Caco-2 (cell line): ENCODE measurements around the gene LRRC4C. TPM values are rescaled to one million over a fixed set of nuclear protein-coding genes. Genes with fewer than 3 reads are reported as not detected.

Experiments
- BruUV-seq: library from RNA; stranded (reverse); fragments of 400-500 nt; replicated peaks from 2 replicates; lab custom pipeline; 2021; lab: Mats Ljungman, UMichigan
- CTCF ChIA-PET: fragments of 300-600 bp; sonication (Branson Sonifier 250); formaldehyde crosslinking; loops from one replicate; lab custom pipeline; 2022; ENCODE audit warnings: antibody characterized with exemption; lab: Charles Lee
- POLR2A ChIA-PET: fragments of 300-600 bp; sonication (Branson Sonifier 250); formaldehyde crosslinking; loops from one replicate; lab custom pipeline; 2022; ENCODE audit warnings: antibody characterized with exemption; lab: Charles Lee
- DNase-seq, 2 experiments: peaks; one replicate each; pipeline versions ENCODE4 v3.0.0 to v3.0.0-alpha.2; 2020 to 2022
- H3K27me3 ChIP-seq: replicated peaks from 2 replicates; pipeline ENCODE4 v1.6.0; 2011; ENCODE audit warnings: low read length; ENCODE audit not compliant: control insufficient read depth, insufficient read depth
- H3K36me3 ChIP-seq: 2 replicates; pipeline ENCODE4 v1.5.1; 2011; ENCODE audit warnings: low read length; ENCODE audit not compliant: control insufficient read depth, insufficient read depth
- H3K4me1 ChIP-seq: fragments of 250-450 bp; sonication (Bioruptor Pico); 2 replicates; pipeline ENCODE4 v1.5.1; 2020; ENCODE audit warnings: mild to moderate bottlenecking
- H3K4me3 ChIP-seq: 2 replicates; pipeline ENCODE4 v1.5.1; 2011; ENCODE audit warnings: low read depth, mild to moderate bottlenecking, control low read depth, low read length
- H3K9me3 ChIP-seq: fragments of 250-450 bp; sonication (Bioruptor Pico); 2 replicates; pipeline ENCODE4 v1.5.1; 2020; ENCODE audit warnings: mild to moderate bottlenecking, moderate library complexity
- H3K27ac Mint-ChIP-seq: one replicate; pipeline ENCODE4 v1.8.0; 2022; ENCODE audit warnings: mixed read lengths; ENCODE audit not compliant: unreplicated experiment
- H3K27me3 Mint-ChIP-seq: one replicate; pipeline ENCODE4 v1.8.0; 2022; ENCODE audit warnings: mixed read lengths; ENCODE audit not compliant: insufficient read depth, unreplicated experiment
- H3K36me3 Mint-ChIP-seq: one replicate; pipeline ENCODE4 v1.8.0; 2022; ENCODE audit warnings: mild to moderate bottlenecking, mixed read lengths; ENCODE audit not compliant: insufficient read depth, unreplicated experiment
- H3K4me1 Mint-ChIP-seq: one replicate; pipeline ENCODE4 v1.8.0; 2022; ENCODE audit warnings: low read depth, mixed read lengths; ENCODE audit not compliant: unreplicated experiment
- H3K4me3 Mint-ChIP-seq: one replicate; pipeline ENCODE4 v1.8.0; 2022; ENCODE audit warnings: mild to moderate bottlenecking, moderate library complexity, mixed read lengths; ENCODE audit not compliant: unreplicated experiment
- H3K9me3 Mint-ChIP-seq: one replicate; pipeline ENCODE4 v1.8.0; 2022; ENCODE audit warnings: mixed read lengths; ENCODE audit not compliant: unreplicated experiment
- intact Hi-C: fragments of 100-400 bp; cut with micrococcal nuclease; formaldehyde crosslinking; loops from one replicate; pipeline ENCODE4 v1.10.0; 2022; ENCODE audit not compliant: unreplicated experiment
- total RNA-seq: library from RNA; stranded (reverse); gene quantifications from 2 replicates; pipeline ENCODE4 v1.2.3, GENCODE V29; 2022
- TF ChIP-seq, protein P1 (sequence below), 2 experiments: fragments of 200-600 bp in 1 of 2; IDR thresholded peaks; 1 replicate in 1 of 2; 2 replicates in 1 of 2; pipeline versions ENCODE4 v1.5.1 to v1.8.0; 2011 to 2022; ENCODE audit warnings: antibody characterized with exemption in 1 of 2, control low read depth in 1 of 2, inconsistent platforms in 1 of 2, low read depth in 1 of 2, low read length in 1 of 2, mild to moderate bottlenecking in 1 of 2, moderate library complexity in 1 of 2; ENCODE audit not compliant: insufficient read depth in 1 of 2, severe bottlenecking in 1 of 2, unreplicated experiment in 1 of 2

LRRC4C gene
- total RNA-seq, 1 experiment from 2014 or later: not detected

DNA sequence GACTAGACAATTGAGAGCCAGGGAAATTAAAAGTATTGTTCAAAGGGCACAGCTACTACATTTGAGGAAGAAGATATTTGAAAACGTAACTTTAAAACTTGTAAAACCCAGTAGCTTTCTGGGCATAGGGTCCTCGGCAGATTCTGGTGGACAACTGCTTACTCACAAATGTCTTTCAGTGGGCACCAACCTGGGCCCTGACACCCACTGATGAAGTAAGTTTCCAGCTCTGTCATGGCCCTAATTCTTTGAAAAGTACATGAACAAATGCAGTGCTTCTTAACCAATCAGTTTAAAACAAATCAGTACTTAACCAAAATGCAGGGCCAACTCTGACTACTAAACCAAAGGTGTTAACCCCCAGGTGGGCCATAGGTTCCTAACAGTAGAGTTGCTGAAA lies 1170.1 kb downstream of the LRRC4C start:
- TF ChIP-seq, protein P1, sequence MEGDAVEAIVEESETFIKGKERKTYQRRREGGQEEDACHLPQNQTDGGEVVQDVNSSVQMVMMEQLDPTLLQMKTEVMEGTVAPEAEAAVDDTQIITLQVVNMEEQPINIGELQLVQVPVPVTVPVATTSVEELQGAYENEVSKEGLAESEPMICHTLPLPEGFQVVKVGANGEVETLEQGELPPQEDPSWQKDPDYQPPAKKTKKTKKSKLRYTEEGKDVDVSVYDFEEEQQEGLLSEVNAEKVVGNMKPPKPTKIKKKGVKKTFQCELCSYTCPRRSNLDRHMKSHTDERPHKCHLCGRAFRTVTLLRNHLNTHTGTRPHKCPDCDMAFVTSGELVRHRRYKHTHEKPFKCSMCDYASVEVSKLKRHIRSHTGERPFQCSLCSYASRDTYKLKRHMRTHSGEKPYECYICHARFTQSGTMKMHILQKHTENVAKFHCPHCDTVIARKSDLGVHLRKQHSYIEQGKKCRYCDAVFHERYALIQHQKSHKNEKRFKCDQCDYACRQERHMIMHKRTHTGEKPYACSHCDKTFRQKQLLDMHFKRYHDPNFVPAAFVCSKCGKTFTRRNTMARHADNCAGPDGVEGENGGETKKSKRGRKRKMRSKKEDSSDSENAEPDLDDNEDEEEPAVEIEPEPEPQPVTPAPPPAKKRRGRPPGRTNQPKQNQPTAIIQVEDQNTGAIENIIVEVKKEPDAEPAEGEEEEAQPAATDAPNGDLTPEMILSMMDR (IDR thresholded peaks at IDR 0.05; ENCODE audit: insufficient read depth in 1 of 2, low read depth in 1 of 2, low read length in 1 of 2, severe bottlenecking in 1 of 2, unreplicated experiment in 1 of 2): no peak
- Histone ChIP-seq H3K9me3 (no peaks in the 10 kb centered on the region), H3K27me3 (no peaks in the 10 kb centered on the region), H3K36me3 (no peaks in the 10 kb centered on the region), H3K4me1 (no peaks in the 10 kb centered on the region), H3K4me3 (no peak overlapping the region)
- Mint-ChIP-seq H3K4me1 (peaks cover 10% of the 10 kb centered on the region), H3K4me3 (no peak overlapping the region), H3K9me3 (no peaks in the 10 kb centered on the region), H3K36me3 (no peaks in the 10 kb centered on the region), H3K27ac (no peak overlapping the region), H3K27me3 (peaks cover 15% of the 10 kb centered on the region)
- intact Hi-C loops: no loop called here
- CTCF ChIA-PET: no interaction called here
- no peak for DNase-seq
- POLR2A ChIA-PET: no interaction called here
- BruUV-seq: no TSS peak

DNA sequence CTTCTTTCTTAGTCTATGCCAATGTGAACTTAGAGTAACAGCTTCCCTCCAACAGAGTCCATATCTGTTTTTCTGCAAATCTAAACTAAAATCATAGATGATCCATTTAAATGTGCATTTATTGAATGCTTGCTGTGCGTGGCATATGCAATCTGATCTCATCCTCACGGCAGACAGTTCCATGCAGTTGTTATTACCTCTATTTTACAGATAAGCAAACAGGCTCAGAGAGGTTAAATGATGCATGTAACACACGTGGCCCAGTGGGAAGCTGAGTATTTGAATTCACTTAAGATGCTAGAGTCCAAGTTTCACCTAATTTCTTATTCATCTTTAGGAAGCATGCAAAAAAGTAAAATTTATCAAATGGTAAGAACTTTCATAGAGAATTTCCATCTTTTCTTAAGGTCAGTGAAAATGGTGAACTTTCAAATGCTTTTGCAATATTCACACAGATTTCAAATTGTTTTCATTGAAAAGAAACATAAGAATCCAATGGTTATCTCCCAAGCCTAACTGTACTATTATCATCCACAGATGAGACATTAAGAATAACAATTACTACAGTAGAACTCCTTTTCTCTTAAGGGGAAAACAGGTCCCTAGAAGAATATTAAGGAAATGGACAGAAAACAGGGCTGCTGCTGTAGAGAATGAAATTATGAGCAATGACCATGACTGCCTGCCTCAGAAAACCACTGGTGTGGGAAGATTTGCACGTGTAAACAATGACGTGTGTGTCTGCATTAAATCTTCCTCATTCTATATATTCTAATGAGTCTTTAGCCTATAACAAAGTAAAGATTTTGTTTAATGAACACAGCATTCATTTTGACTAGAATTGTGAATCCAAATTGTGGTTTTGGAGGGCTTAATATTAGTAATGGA lies 1171.3 kb downstream of the LRRC4C start:
- Mint-ChIP-seq H3K36me3 (no peaks in the 10 kb centered on the region), H3K4me1 (no peaks in the 10 kb centered on the region), H3K4me3 (no peak overlapping the region), H3K27ac (no peak overlapping the region), H3K27me3 (peaks cover 15% of the 10 kb centered on the region), H3K9me3 (no peaks in the 10 kb centered on the region)
- H3K4me1 ChIP-seq: no peaks in the 10 kb centered on the region
- TF ChIP-seq, protein P1 (IDR thresholded peaks at IDR 0.05; ENCODE audit: insufficient read depth in 1 of 2, low read depth in 1 of 2, low read length in 1 of 2, severe bottlenecking in 1 of 2, unreplicated experiment in 1 of 2): no peak
- no peaks in the 10 kb centered on the region for H3K9me3 ChIP-seq
- no TSS peak for BruUV-seq
- no peaks in the 10 kb centered on the region for H3K27me3 ChIP-seq
- CTCF ChIA-PET: no interaction called here
- no peak overlapping the region for H3K4me3 ChIP-seq
- POLR2A ChIA-PET: no interaction called here
- intact Hi-C loops: no loop called here
- no peak for DNase-seq
- no peaks in the 10 kb centered on the region for H3K36me3 ChIP-seq

DNA sequence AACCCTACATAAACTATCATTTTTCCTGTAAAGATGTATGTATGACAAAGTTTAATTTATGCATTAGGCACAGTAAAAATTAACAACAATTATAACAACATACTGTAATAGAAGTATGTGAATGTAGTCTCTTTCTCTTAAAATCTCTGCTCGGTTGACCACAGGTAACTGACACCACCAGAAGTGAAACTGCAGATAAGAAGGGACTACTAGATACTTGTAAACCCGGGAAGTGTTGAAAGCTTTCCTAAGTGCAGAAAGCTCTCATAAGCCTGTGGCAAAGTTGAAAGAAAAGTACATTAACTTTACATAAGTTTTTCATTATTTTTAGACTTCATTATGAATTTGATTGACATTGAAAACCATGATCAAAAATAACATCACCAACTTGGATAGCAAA lies 1173.3 kb downstream of the LRRC4C start:
- Mint-ChIP-seq H3K27me3 (peaks cover 13% of the 10 kb centered on the region), H3K4me1 (no peaks in the 10 kb centered on the region), H3K36me3 (no peaks in the 10 kb centered on the region), H3K4me3 (no peak overlapping the region), H3K9me3 (no peaks in the 10 kb centered on the region), H3K27ac (no peak overlapping the region)
- Histone ChIP-seq H3K27me3 (no peaks in the 10 kb centered on the region), H3K4me3 (no peak overlapping the region), H3K4me1 (no peaks in the 10 kb centered on the region), H3K9me3 (no peaks in the 10 kb centered on the region), H3K36me3 (no peaks in the 10 kb centered on the region)
- TF ChIP-seq, protein P1 (IDR thresholded peaks at IDR 0.05; ENCODE audit: insufficient read depth in 1 of 2, low read depth in 1 of 2, low read length in 1 of 2, severe bottlenecking in 1 of 2, unreplicated experiment in 1 of 2): no peak
- ChIA-PET POLR2A (no interaction called here), CTCF (no interaction called here)
- DNase-seq: no peak
- BruUV-seq: no TSS peak
- intact Hi-C loops: no loop called here
